ENCODE data around the gene MGAT4C.
"Not testable (repeated sequence)": the region's sequence is repeated elsewhere in the genome, so short reads cannot be mapped to it uniquely, and the experiment has no call there.

Gene MGAT4C

GRCh38 chr12:86256163-86256562 is at the start of gene MGAT4C:
Gene MGAT4C, minus strand, starts transcription at chr12:86256391.
- no peak for TF ChIP-seq CTCF (conservative IDR thresholded peaks at IDR 0.05; ENCODE audit: low read depth, low read length)
- DNase-seq (ENCODE audit: low read depth) = no peak
- no peak within 1 kb of the TSS for H3K4me3 ChIP-seq (ENCODE audit: low read length)

DNA sequence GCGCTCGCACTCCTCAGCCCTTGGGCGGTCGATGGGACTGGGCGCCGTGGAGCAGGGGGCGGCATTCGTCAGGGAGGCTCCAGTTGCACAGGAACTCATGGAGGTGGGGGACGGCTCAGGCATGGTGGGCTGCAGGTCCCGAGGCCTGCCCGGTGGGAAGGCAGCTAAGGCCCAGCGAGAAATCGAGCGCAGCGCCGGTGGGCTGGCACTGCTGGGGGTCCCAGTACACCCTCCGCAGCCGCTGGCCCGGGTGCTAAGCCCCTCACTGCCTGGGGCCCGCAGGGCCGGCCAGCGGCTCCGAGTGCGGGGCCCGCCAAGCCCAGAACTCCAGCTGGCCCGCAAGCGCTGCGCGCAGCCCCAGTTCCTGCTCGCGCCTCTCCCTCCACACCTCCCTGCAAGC is 40.2 kb upstream of the MGAT4C start:
- not testable (repeated sequence) for H3K4me3 ChIP-seq (ENCODE audit: low read length); DNase-seq (ENCODE audit: low read depth)

DNA sequence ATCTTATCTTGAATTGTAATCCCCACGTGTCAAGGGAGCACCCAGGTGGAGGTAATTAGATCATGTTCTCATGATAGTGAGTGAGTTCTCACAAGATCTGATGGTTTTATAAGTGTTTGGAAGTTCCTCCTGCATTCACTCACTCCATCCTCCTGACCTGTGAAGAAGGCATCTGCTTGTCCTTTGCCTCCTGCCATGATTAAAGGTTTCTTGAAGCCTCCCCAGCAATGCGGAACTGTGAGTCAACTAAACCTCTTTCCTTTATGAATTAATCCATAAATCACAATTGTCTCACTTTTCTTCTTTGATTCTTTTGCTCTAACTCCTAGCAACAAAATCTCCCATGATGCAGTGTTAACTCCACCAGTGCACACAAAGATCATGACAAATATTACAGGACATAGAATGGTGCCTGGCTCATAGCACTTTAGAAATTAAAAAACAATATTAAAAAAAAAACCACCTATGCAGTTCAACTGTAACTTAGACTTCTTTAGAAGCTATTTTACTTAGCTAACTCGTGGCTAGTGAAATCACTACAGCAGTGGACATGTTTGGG is 37.6 kb upstream of the MGAT4C start:
- no peak for TF ChIP-seq CTCF (conservative IDR thresholded peaks at IDR 0.05; ENCODE audit: low read depth, low read length)
- DNase-seq (ENCODE audit: low read depth) = no peak
- H3K4me3 ChIP-seq (ENCODE audit: low read length) = no peak overlapping the region

DNA sequence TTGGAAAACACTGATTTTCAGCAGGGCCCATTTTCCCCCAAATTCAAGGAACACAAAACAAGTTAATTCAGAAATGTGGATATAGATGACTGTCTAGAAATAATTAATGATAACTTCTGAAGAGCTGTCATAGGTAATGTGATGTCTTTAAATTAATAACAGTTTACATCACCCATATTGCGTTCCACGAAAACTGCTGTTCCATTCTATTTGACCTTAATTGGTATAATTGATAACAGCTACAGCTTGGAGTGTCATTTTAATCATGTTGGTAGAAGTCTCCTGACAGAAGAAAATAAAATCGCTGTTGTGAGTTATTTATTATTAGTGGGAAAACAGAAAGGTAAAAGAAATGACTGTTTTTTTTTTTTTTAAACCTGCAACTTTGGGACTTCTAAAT is 36.3 kb upstream of the MGAT4C start:
- no peak for TF ChIP-seq CTCF (conservative IDR thresholded peaks at IDR 0.05; ENCODE audit: low read depth, low read length)
- DNase-seq (ENCODE audit: low read depth) = no peak

DNA sequence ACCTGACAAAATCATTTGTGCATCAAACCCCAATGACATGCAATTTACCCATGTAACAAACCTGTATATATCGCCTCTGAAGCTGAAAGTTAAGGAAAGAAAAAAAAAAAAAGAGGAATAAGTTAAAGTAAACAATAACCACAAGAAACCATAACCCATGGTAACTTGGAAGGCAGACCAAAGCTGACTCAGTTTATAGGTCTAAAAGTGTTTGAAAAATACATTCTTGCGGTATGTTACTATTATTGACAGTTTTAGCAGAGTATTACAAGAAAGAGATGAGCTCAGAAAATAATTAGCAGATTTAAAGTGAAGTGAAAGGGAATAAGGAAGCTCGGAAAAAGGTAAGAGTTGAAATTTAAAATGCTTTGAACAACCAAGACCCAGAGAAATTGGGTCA is 34.4 kb upstream of the MGAT4C start:
- no peak for DNase-seq (ENCODE audit: low read depth)
- no peak overlapping the region for H3K4me3 ChIP-seq (ENCODE audit: low read length)
- TF ChIP-seq CTCF (conservative IDR thresholded peaks at IDR 0.05; ENCODE audit: low read depth, low read length) = no peak

More for the DNA sequence above, 36.3 kb upstream of the MGAT4C start:
- H3K4me3 ChIP-seq (ENCODE audit: low read length) = no peak overlapping the region

DNA sequence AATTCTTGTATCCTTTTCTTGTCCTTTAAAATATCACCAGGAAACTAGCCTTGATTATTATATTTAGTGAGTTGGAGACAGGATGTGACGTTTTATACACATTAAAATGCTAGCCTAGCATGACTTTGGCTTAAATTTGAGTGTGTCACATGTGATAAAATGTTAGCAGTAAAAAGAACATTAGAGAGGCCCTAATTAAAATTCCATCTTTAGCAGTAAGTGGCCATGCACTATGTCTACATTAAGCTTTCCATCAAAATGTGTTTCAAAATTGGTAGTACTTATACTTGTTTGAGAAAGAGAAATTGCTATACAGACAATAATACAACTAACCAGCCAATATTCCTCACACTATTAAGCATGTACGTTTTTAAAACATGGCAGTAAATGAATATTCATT is 29.9 kb upstream of the MGAT4C start:
- DNase-seq (ENCODE audit: low read depth) = no peak
- no peak for TF ChIP-seq CTCF (conservative IDR thresholded peaks at IDR 0.05; ENCODE audit: low read depth, low read length)
- no peak overlapping the region for H3K4me3 ChIP-seq (ENCODE audit: low read length)

DNA sequence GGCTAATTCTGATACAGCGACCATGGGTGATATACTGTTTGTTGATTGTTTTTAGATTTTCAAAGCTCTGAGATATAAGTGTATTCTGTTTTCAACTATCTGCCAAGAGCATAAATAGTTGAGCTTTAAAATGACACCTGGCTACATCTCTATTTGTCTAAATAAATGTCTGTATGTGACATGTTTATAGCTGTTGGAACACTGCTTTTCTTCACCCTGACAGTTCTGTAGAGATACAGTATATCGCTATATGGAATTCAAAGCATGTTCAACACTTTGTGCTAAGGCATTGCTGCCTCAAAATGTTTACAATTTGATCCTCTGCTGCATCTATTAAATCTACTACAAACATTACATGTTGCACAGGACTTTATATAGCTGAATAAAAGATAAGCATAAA is 27.4 kb upstream of the MGAT4C start:
- H3K4me3 ChIP-seq (ENCODE audit: low read length) = no peak overlapping the region
- no peak for DNase-seq (ENCODE audit: low read depth)
- TF ChIP-seq CTCF (conservative IDR thresholded peaks at IDR 0.05; ENCODE audit: low read depth, low read length) = no peak

DNA sequence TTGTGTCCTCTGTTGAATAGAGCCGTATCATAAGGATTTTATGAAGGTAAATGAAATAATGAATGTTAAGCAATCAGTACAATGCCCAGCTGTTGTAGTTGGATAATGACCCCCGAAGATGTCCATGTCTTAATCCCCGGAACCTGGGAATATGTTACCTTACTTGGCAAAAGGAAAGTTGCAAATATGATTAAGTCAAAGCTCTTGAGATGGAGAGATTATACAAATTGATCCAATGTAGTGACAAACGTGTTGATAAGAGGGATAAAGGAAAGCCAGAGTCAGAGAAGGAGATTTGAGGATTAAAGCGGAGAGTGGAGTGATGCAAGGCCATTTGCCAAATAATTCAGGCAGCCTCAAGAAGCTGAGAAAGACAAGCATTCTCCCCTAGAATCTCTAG is 19.2 kb upstream of the MGAT4C start:
- TF ChIP-seq CTCF (conservative IDR thresholded peaks at IDR 0.05; ENCODE audit: low read depth, low read length) = no peak
- H3K4me3 ChIP-seq (ENCODE audit: low read length) = no peak overlapping the region
- DNase-seq (ENCODE audit: low read depth) = no peak
